GM12873 (cell line): ENCODE results near the gene MOV10.

Source experiments
- TF ChIP-seq, protein P1 (sequence below): IDR thresholded peaks from 2 replicates; pipeline ENCODE4 v1.5.1; 2012; ENCODE audit warnings: low read depth, mild to moderate bottlenecking, moderate library complexity, low read length, control low read depth; ENCODE audit not compliant: insufficient read depth; ENCODE audit errors: missing control alignments

Gene MOV10

DNA sequence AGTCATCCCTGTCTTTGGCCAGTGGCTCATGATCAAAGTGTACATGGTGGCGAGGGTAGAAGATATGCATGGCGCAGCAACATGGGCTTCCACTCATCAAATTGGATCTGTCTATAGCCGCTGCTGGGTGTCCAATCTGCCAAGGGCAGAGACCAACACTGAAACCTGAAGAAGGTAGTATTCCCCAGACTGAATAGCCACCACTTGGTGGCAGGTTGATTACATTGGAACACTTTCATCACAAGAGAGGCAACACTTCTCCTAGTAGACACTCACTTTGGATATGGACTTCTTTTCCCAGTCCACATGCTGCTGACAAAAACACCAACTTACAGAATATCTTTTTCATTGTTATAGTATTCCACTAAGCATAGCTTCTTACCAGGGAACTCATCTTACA lies 63.1 kb downstream of the MOV10 start:
- TF ChIP-seq, protein P1, sequence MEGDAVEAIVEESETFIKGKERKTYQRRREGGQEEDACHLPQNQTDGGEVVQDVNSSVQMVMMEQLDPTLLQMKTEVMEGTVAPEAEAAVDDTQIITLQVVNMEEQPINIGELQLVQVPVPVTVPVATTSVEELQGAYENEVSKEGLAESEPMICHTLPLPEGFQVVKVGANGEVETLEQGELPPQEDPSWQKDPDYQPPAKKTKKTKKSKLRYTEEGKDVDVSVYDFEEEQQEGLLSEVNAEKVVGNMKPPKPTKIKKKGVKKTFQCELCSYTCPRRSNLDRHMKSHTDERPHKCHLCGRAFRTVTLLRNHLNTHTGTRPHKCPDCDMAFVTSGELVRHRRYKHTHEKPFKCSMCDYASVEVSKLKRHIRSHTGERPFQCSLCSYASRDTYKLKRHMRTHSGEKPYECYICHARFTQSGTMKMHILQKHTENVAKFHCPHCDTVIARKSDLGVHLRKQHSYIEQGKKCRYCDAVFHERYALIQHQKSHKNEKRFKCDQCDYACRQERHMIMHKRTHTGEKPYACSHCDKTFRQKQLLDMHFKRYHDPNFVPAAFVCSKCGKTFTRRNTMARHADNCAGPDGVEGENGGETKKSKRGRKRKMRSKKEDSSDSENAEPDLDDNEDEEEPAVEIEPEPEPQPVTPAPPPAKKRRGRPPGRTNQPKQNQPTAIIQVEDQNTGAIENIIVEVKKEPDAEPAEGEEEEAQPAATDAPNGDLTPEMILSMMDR, result no peak

DNA sequence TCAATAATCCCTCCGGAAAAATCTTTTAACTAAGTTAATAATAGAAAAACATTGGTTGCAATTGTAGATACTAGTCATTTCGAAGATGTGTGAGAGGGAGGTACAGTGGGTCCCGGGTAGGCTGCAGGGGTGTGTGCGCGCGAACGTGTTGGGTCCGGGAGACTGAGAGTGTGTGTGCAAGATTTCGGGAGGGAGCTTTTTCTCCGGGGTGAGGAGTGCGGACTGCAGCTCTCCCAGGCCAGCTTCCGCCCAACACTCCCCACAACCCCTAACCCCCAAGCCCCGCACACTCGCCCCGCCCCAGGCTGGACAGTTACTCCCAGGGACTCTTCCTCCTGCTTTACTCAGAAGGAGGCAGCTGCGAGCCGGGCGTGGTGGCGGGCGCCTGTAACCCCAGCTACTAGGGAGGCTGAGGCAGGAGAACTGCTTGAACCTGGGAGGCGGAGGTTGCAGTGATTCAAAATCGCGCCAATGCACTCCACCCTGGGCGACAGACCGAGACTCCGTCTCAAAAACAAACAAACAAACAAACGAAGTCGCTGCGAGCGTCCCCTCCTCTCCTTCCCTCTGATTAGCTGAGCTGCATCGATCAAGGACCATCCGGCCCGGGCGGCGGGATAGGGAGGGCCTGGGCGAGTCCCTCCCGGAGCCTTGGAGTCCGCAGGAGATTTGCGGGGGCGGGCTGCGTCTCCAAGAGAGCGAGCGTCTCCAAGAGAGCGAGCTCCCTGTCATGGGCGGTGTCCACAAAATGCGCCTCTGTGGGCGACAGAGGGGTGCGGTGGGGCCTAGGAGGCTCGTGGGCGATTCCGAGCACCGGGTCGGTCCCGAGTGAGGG lies 68.9 kb downstream of the MOV10 start:
- TF ChIP-seq, protein P1, result no peak

DNA sequence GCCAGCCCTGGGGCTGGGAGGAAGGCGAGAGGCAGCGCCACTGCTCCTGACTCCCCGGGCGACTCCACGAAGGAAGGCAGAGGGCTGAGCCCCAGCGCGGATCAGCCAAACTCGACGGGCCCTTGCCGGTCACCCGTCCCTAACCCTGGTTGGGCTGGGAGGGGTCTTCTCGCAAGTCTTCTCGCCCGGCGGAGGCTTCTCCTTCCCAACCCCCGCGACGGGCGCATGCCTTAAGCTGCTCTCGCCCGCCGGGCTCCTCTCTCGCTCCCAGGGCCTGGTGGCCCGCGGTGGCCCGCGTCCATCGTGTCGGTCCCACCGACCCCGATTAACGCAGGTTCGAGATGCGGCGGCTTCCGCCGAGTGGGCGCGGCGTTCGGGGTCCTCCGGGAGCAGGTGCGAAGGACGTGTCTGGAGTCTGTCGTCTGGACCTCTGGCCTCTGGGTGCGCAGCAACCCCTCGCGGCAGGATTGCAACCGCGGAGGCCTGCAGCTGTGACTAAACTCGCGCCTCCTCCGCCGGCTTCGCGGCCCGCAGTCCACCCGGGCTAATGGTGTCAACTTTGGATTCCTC lies 69.6 kb downstream of the MOV10 start:
- TF ChIP-seq, protein P1, result no peak

DNA sequence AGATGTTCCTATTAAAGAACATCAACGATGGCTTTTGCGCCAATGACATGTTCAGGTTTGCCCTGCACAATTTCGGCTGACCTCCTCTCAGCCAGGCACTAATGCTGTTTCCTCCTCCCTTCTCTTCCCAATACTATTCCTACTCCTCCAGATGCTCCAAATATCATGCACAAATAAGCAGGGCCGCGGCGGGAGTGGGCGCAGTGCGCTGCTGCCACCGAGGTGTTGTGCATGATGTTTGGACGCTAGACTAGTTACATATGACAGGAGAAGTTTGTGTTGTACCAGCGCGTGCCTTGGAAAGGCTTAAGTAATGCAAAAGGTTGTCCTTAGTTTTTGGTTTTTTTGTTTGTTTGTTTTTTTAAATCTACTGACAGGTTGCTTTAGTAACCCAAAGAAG lies 73.9 kb downstream of the MOV10 start:
- TF ChIP-seq, protein P1, result no peak
